CD4-positive, alpha-beta memory T cell (primary cell): ENCODE measurements around the gene SLC6A5. TPM values are rescaled to one million over a fixed set of nuclear protein-coding genes. Genes with fewer than 3 reads are reported as not detected.
A peak's percentile ranks its signal among the peaks of the same experiment; 100 is the strongest.
"Not testable (repeated sequence)": the region's sequence is repeated elsewhere in the genome, so short reads cannot be mapped to it uniquely, and the experiment has no call there.

Experiments
- CTCF ChIA-PET: fragments of 350-600 bp; sonication (Branson Sonifier 250); formaldehyde crosslinking; loops from one replicate; lab custom pipeline; 2021; ENCODE audit warnings: inconsistent platforms; ENCODE audit not compliant: partially characterized antibody; lab: Charles Lee
- POLR2A ChIA-PET: fragments of 350-600 bp; sonication (Branson Sonifier 250); formaldehyde crosslinking; loops from one replicate; lab custom pipeline; 2021; ENCODE audit not compliant: partially characterized antibody; lab: Charles Lee
- DNase-seq, 5 donors: peaks; one replicate each; pipeline versions ENCODE4 v3.0.0 to v3.0.0-alpha.2; 2020 to 2022; ENCODE audit warnings: mixed read lengths in 1 of 5
- H3K27ac ChIP-seq: one replicate; pipeline ENCODE4 v1.7.0; 2013; ENCODE audit warnings: low read depth, low read length
- H3K27me3 ChIP-seq: 2 replicates; pipeline ENCODE4 v1.7.0; 2013; ENCODE audit warnings: mild to moderate bottlenecking, low read length, moderate library complexity; ENCODE audit not compliant: insufficient read depth
- H3K36me3 ChIP-seq: 2 replicates; pipeline ENCODE4 v1.7.0; 2013; ENCODE audit warnings: mild to moderate bottlenecking, low read length, moderate library complexity; ENCODE audit not compliant: insufficient read depth
- H3K4me1 ChIP-seq: 2 replicates; pipeline ENCODE4 v1.7.0; 2013; ENCODE audit warnings: mild to moderate bottlenecking, low read length, moderate library complexity; ENCODE audit not compliant: insufficient read depth
- H3K4me3 ChIP-seq, 2 donors: one replicate each; pipeline ENCODE4 v1.7.0; 2013; ENCODE audit warnings: low read length in 2 of 2, mild to moderate bottlenecking in 1 of 2
- H3K9me3 ChIP-seq, 2 donors: one replicate each; pipeline ENCODE4 v1.7.0; 2013; ENCODE audit warnings: low read length in 2 of 2, control low read depth in 1 of 2; ENCODE audit not compliant: control insufficient read depth in 1 of 2
- H3K27ac Mint-ChIP-seq, 7 donors: one replicate each; pipeline ENCODE4 v1.8.0; 2020 to 2021; ENCODE audit warnings: mixed read lengths in 7 of 7, mild to moderate bottlenecking in 6 of 7, inconsistent platforms in 3 of 7, moderate library complexity in 3 of 7
- H3K27me3 Mint-ChIP-seq, 2 donors: one replicate each; pipeline ENCODE4 v1.8.0; 2020 to 2021; ENCODE audit warnings: mixed read lengths in 2 of 2
- H3K36me3 Mint-ChIP-seq, 2 donors: one replicate each; pipeline ENCODE4 v1.8.0; 2020 to 2021; ENCODE audit warnings: mixed read lengths in 2 of 2, inconsistent platforms in 1 of 2, mild to moderate bottlenecking in 1 of 2
- H3K4me1 Mint-ChIP-seq, 4 donors: one replicate each; pipeline ENCODE4 v1.8.0; 2020 to 2021; ENCODE audit warnings: mixed read lengths in 4 of 4, mild to moderate bottlenecking in 1 of 4
- H3K4me3 Mint-ChIP-seq, 8 donors: one replicate each; pipeline ENCODE4 v1.8.0; 2020 to 2021; ENCODE audit warnings: mixed read lengths in 8 of 8, mild to moderate bottlenecking in 7 of 8, moderate library complexity in 6 of 8, inconsistent platforms in 3 of 8
- H3K9me3 Mint-ChIP-seq, 8 donors: one replicate each; pipeline ENCODE4 v1.8.0; 2020 to 2021; ENCODE audit warnings: mixed read lengths in 8 of 8, mild to moderate bottlenecking in 5 of 8, inconsistent platforms in 3 of 8, moderate library complexity in 1 of 8
- intact Hi-C: fragments of 100-400 bp; cut with micrococcal nuclease; formaldehyde crosslinking; loops from one replicate; pipeline ENCODE4 v1.15.1; 2023
- polyA plus RNA-seq, 2 donors: library from polyadenylated mRNA; unstranded; fragments of 300-500 nt; fragmentation: Illumina TruSeq; gene quantifications; one replicate each; pipeline ENCODE4 v1.2.3, GENCODE V29; 2021
- total RNA-seq, 2 experiments: library from RNA; stranded (reverse); gene quantifications; one replicate each; pipeline ENCODE4 v1.2.3, GENCODE V29; 2021

Gene SLC6A5
- total RNA-seq (not detected), polyA plus RNA-seq (not detected)

GRCh38 chr11:20599221-20600019 lies at the start of gene SLC6A5:
Gene SLC6A5, plus strand, starts transcription at chr11:20599608. Its CDS starts 65 bp downstream, at chr11:20599673.
- Mint-ChIP-seq H3K27me3 (peaks cover 75 to 77% of the 10 kb centered on the region in 2 donors), H3K9me3 (peaks cover 0 to 15% (median 7%) of the 10 kb centered on the region in 8 donors), H3K4me1 (peaks cover 0 to 10% (median 2%) of the 10 kb centered on the region in 4 donors), H3K27ac (no peak within 1 kb of the TSS), H3K4me3 (peak within 1 kb of the TSS in 2 of 8 donors; percentile 48 to 52), H3K36me3 (peaks cover 0 to 4% of the 10 kb centered on the region in 2 donors)
- ChIA-PET CTCF (no interaction called here), POLR2A (no interaction called here)
- Histone ChIP-seq H3K9me3 (no peaks in the 10 kb centered on the region), H3K4me3 (no peak within 1 kb of the TSS), H3K4me1 (no peaks in the 10 kb centered on the region), H3K27me3 (peaks cover 63% of the 10 kb centered on the region), H3K36me3 (no peaks in the 10 kb centered on the region), H3K27ac (no peak within 1 kb of the TSS)
- no peak for DNase-seq
- intact Hi-C loops: no loop called here

- CTCF ChIA-PET: no interaction called here
- intact Hi-C loops: no loop called here
- no peaks in the 10 kb centered on the region for H3K4me1 Mint-ChIP-seq
Observed at GRCh38 chr11:20551096-20551495, 48.3 kb upstream of the SLC6A5 start.

GRCh38 chr11:20555783-20556182 lies 43.6 kb upstream of the SLC6A5 start:
- H3K9me3 Mint-ChIP-seq: peaks cover 0 to 13% (median 8%) of the 10 kb centered on the region in 8 donors
- H3K9me3 ChIP-seq: no peaks in the 10 kb centered on the region
- H3K4me1 ChIP-seq: no peaks in the 10 kb centered on the region
- no peak overlapping the region for H3K27ac ChIP-seq
- H3K27me3 ChIP-seq: no peaks in the 10 kb centered on the region
- intact Hi-C loops: no loop called here
- H3K4me1 Mint-ChIP-seq: no peaks in the 10 kb centered on the region
- H3K36me3 Mint-ChIP-seq: peaks cover 0 to 1% of the 10 kb centered on the region in 2 donors
- POLR2A ChIA-PET: no interaction called here
- no peak overlapping the region for H3K4me3 Mint-ChIP-seq
- H3K4me3 ChIP-seq: no peak overlapping the region
- H3K36me3 ChIP-seq: no peaks in the 10 kb centered on the region
- H3K27ac Mint-ChIP-seq: no peak overlapping the region
- peaks cover 8 to 9% of the 10 kb centered on the region in 2 donors for H3K27me3 Mint-ChIP-seq
- DNase-seq: no peak
- CTCF ChIA-PET: no interaction called here

More at GRCh38 chr11:20551096-20551495, 48.3 kb upstream of the SLC6A5 start:
- Mint-ChIP-seq H3K4me3 (no peak overlapping the region), H3K9me3 (peaks cover 0 to 2% (median 1%) of the 10 kb centered on the region in 8 donors), H3K36me3 (no peaks in the 10 kb centered on the region), H3K27me3 (peaks cover 0 to 6% of the 10 kb centered on the region in 2 donors), H3K27ac (no peak overlapping the region)
- Histone ChIP-seq H3K9me3 (no peaks in the 10 kb centered on the region), H3K4me3 (no peak overlapping the region), H3K36me3 (no peaks in the 10 kb centered on the region), H3K4me1 (no peaks in the 10 kb centered on the region), H3K27ac (no peak overlapping the region), H3K27me3 (no peaks in the 10 kb centered on the region)
- POLR2A ChIA-PET: no interaction called here
- DNase-seq: no peak

GRCh38 chr11:20556396-20556795 lies 43.0 kb upstream of the SLC6A5 start:
- H3K4me1 ChIP-seq, H3K27ac ChIP-seq, H3K27me3 ChIP-seq, H3K9me3 ChIP-seq, CTCF ChIA-PET, H3K27ac Mint-ChIP-seq, POLR2A ChIA-PET, intact Hi-C loops, H3K36me3 Mint-ChIP-seq, H3K4me3 Mint-ChIP-seq, H3K27me3 Mint-ChIP-seq, DNase-seq, H3K4me1 Mint-ChIP-seq, H3K36me3 ChIP-seq, H3K4me3 ChIP-seq: not testable (repeated sequence)
- peaks cover 0 to 13% (median 8%) of the 10 kb centered on the region in 8 donors for H3K9me3 Mint-ChIP-seq

GRCh38 chr11:20558741-20559140 lies 40.7 kb upstream of the SLC6A5 start:
- Histone ChIP-seq H3K4me1 (no peaks in the 10 kb centered on the region), H3K27ac (no peak overlapping the region), H3K36me3 (no peaks in the 10 kb centered on the region), H3K9me3 (no peaks in the 10 kb centered on the region), H3K27me3 (no peaks in the 10 kb centered on the region), H3K4me3 (no peak overlapping the region)
- Mint-ChIP-seq H3K27ac (no peak overlapping the region), H3K27me3 (peaks cover 3 to 10% of the 10 kb centered on the region in 2 donors), H3K36me3 (peaks cover 0 to 1% of the 10 kb centered on the region in 2 donors), H3K4me1 (no peaks in the 10 kb centered on the region), H3K4me3 (no peak overlapping the region), H3K9me3 (peaks cover 0 to 13% (median 8%) of the 10 kb centered on the region in 8 donors)
- DNase-seq: no peak
- intact Hi-C loops: no loop called here
- ChIA-PET CTCF (no interaction called here), POLR2A (no interaction called here)

GRCh38 chr11:20559523-20560300 lies 39.7 kb upstream of the SLC6A5 start:
- DNase-seq: no peak
- Histone ChIP-seq H3K36me3 (no peaks in the 10 kb centered on the region), H3K4me3 (no peak overlapping the region), H3K9me3 (no peaks in the 10 kb centered on the region), H3K4me1 (no peaks in the 10 kb centered on the region), H3K27me3 (no peaks in the 10 kb centered on the region), H3K27ac (no peak overlapping the region)
- Mint-ChIP-seq H3K9me3 (peaks cover 0 to 13% (median 8%) of the 10 kb centered on the region in 8 donors), H3K4me1 (no peaks in the 10 kb centered on the region), H3K27ac (no peak overlapping the region), H3K27me3 (peaks cover 5 to 13% of the 10 kb centered on the region in 2 donors), H3K36me3 (peaks cover 0 to 1% of the 10 kb centered on the region in 2 donors), H3K4me3 (no peak overlapping the region)
- CTCF ChIA-PET: no interaction called here
- POLR2A ChIA-PET: no interaction called here
- intact Hi-C loops: no loop called here

GRCh38 chr11:20561915-20562314 lies 37.5 kb upstream of the SLC6A5 start:
- Mint-ChIP-seq H3K27me3 (peaks cover 3 to 14% of the 10 kb centered on the region in 2 donors), H3K36me3 (no peaks in the 10 kb centered on the region), H3K4me1 (no peaks in the 10 kb centered on the region), H3K4me3 (no peak overlapping the region), H3K9me3 (peaks cover 0 to 5% (median 3%) of the 10 kb centered on the region in 8 donors), H3K27ac (no peak overlapping the region)
- Histone ChIP-seq H3K9me3 (no peaks in the 10 kb centered on the region), H3K27ac (no peak overlapping the region), H3K27me3 (no peaks in the 10 kb centered on the region), H3K4me3 (no peak overlapping the region), H3K4me1 (no peaks in the 10 kb centered on the region), H3K36me3 (no peaks in the 10 kb centered on the region)
- ChIA-PET CTCF (no interaction called here), POLR2A (no interaction called here)
- no peak for DNase-seq
- intact Hi-C loops: no loop called here
